Neural cell (in vitro differentiated cells): ENCODE results near the gene PMM2.

ENCODE experiments used
- EP300 ChIP-seq: fragments of 450-650 bp; conservative IDR thresholded peaks from 2 replicates; pipeline ENCODE4 v1.6.1; 2014; ENCODE audit warnings: antibody characterized with exemption, mild to moderate bottlenecking, moderate library complexity; ENCODE audit not compliant: poor library complexity, severe bottlenecking
- EZH2 ChIP-seq: fragments of 200-600, 300-800 bp; shearing (Covaris generic), sonication (generic); IDR thresholded peaks from 2 replicates; pipeline ENCODE4 v1.6.1; 2014; ENCODE audit warnings: antibody characterized with exemption, low read length, borderline replicate concordance, mild to moderate bottlenecking; ENCODE audit not compliant: insufficient read depth, poor library complexity, severe bottlenecking
- MXI1 ChIP-seq: fragments of 450-650 bp; conservative IDR thresholded peaks from 2 replicates; pipeline ENCODE4 v1.6.1; 2014; ENCODE audit warnings: antibody characterized with exemption, mild to moderate bottlenecking; ENCODE audit not compliant: poor library complexity, severe bottlenecking
- POLR2AphosphoS5 ChIP-seq: IDR thresholded peaks from 2 replicates; pipeline ENCODE4 v1.6.1; 2012
- RAD21 ChIP-seq: fragments of 450-650 bp; conservative IDR thresholded peaks from 2 replicates; pipeline ENCODE4 v1.6.1; 2014; ENCODE audit warnings: antibody characterized with exemption, mild to moderate bottlenecking, moderate library complexity
- SMC3 ChIP-seq: fragments of 450-650 bp; conservative IDR thresholded peaks from 2 replicates; pipeline ENCODE4 v1.6.1; 2014; ENCODE audit warnings: antibody characterized with exemption, mild to moderate bottlenecking, moderate library complexity; ENCODE audit not compliant: poor library complexity
- TF ChIP-seq, protein P1 (sequence below): fragments of 450-650 bp; IDR thresholded peaks from 2 replicates; pipeline ENCODE4 v1.5.1; 2014; ENCODE audit warnings: antibody characterized with exemption, mild to moderate bottlenecking, moderate library complexity; ENCODE audit not compliant: poor library complexity, severe bottlenecking
- TF ChIP-seq, protein P2 (sequence below): IDR thresholded peaks from 2 replicates; pipeline ENCODE4 v1.6.1; 2012; ENCODE audit warnings: borderline replicate concordance

DNA sequence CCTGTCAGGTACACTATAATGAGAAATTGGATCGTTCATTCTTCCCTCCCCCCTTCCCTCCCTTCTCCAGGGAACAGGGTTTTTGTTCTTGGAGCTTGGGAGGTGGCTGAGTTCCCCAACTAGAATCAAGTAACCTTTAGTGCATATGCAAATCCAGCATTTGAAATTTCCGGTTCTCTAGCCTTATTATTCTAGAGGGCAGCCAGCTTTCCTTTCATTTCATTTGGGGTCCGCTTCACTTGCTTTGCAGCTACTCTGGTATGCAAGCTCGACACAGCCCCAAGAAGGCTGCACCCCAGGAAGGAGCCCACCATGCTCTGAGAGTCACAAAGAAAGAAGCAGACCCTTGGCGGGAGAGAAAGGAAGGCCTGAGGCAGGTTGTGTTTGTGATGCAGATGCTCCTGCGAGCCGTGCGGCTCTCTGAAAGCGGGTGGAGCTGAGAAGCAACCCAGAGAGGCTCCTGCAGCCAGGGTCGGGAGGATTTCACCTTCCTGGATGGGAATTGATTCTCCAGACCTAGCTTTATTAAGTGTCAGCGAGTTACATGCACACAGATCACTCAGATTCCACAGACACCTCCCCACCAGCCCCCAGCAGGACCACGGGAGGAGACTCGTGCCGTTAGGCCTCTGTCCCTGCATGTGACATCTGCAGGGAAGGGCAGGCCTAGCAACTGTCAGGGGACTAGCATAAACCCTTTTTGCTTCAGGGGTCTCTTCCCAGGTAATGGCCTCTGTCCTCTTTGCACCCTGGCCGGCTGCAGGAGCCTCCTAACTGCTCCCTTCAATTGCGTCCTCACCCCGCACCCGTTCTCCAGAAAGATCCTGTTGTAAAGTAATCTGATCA is 34.5 kb downstream of the PMM2 start:
- TF ChIP-seq, protein P1, sequence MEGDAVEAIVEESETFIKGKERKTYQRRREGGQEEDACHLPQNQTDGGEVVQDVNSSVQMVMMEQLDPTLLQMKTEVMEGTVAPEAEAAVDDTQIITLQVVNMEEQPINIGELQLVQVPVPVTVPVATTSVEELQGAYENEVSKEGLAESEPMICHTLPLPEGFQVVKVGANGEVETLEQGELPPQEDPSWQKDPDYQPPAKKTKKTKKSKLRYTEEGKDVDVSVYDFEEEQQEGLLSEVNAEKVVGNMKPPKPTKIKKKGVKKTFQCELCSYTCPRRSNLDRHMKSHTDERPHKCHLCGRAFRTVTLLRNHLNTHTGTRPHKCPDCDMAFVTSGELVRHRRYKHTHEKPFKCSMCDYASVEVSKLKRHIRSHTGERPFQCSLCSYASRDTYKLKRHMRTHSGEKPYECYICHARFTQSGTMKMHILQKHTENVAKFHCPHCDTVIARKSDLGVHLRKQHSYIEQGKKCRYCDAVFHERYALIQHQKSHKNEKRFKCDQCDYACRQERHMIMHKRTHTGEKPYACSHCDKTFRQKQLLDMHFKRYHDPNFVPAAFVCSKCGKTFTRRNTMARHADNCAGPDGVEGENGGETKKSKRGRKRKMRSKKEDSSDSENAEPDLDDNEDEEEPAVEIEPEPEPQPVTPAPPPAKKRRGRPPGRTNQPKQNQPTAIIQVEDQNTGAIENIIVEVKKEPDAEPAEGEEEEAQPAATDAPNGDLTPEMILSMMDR: no peak
- no peak for TF ChIP-seq EZH2
- TF ChIP-seq POLR2AphosphoS5: no peak
- no peak for TF ChIP-seq MXI1
- TF ChIP-seq SMC3: no peak
- TF ChIP-seq RAD21: no peak
- TF ChIP-seq, protein P2, sequence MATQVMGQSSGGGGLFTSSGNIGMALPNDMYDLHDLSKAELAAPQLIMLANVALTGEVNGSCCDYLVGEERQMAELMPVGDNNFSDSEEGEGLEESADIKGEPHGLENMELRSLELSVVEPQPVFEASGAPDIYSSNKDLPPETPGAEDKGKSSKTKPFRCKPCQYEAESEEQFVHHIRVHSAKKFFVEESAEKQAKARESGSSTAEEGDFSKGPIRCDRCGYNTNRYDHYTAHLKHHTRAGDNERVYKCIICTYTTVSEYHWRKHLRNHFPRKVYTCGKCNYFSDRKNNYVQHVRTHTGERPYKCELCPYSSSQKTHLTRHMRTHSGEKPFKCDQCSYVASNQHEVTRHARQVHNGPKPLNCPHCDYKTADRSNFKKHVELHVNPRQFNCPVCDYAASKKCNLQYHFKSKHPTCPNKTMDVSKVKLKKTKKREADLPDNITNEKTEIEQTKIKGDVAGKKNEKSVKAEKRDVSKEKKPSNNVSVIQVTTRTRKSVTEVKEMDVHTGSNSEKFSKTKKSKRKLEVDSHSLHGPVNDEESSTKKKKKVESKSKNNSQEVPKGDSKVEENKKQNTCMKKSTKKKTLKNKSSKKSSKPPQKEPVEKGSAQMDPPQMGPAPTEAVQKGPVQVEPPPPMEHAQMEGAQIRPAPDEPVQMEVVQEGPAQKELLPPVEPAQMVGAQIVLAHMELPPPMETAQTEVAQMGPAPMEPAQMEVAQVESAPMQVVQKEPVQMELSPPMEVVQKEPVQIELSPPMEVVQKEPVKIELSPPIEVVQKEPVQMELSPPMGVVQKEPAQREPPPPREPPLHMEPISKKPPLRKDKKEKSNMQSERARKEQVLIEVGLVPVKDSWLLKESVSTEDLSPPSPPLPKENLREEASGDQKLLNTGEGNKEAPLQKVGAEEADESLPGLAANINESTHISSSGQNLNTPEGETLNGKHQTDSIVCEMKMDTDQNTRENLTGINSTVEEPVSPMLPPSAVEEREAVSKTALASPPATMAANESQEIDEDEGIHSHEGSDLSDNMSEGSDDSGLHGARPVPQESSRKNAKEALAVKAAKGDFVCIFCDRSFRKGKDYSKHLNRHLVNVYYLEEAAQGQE: no peak
- no peak for TF ChIP-seq EP300
